Stimulated activated CD4-positive, alpha-beta T cell treated with anti-CD3 and anti-CD28 coated beads, Interleukin-1b, Interleukin-23, amount 100 ng/mL, for 24 hours (primary cell): ENCODE data around the gene LNX2.
A peak's percentile ranks its signal among the peaks of the same experiment; 100 is the strongest.
"Not testable (repeated sequence)": the region's sequence is repeated elsewhere in the genome, so short reads cannot be mapped to it uniquely, and the experiment has no call there.

ENCODE experiments used
- DNase-seq, 4 experiments: peaks; one replicate each; pipeline ENCODE4 v3.0.0-alpha.2; 2020; ENCODE audit warnings: low read depth in 4 of 4, low spot score in 1 of 4

LNX2 gene

GRCh38 chr13:27638001-27638400 lies 17.7 kb upstream of the LNX2 start:
- no peak for DNase-seq

- no peak for DNase-seq
These were observed 16.9 kb upstream of the LNX2 start for GRCh38 chr13:27637289-27637626.

GRCh38 chr13:27636589-27637288 lies 16.4 kb upstream of the LNX2 start:
- no peak for DNase-seq

GRCh38 chr13:27635266-27635665 lies 14.9 kb upstream of the LNX2 start:
- DNase-seq, result no peak

GRCh38 chr13:27634791-27635190 lies 14.5 kb upstream of the LNX2 start:
- no peak for DNase-seq

- DNase-seq, result no peak
These were observed 13.9 kb upstream of the LNX2 start for GRCh38 chr13:27634231-27634630.

- no peak for DNase-seq
These were observed 12.3 kb upstream of the LNX2 start for GRCh38 chr13:27632648-27633047.

- no peak for DNase-seq
These were observed 11.9 kb upstream of the LNX2 start for GRCh38 chr13:27632214-27632613.

GRCh38 chr13:27631665-27632064 lies 11.3 kb upstream of the LNX2 start:
- no peak for DNase-seq

GRCh38 chr13:27631156-27631555 lies 10.8 kb upstream of the LNX2 start:
- no peak for DNase-seq

GRCh38 chr13:27628766-27629165 lies 8.4 kb upstream of the LNX2 start:
- DNase-seq, result not testable (repeated sequence)

- DNase-seq, result no peak
These were observed 7.8 kb upstream of the LNX2 start for GRCh38 chr13:27628081-27628480.

- DNase-seq, result no peak
These were observed 7.1 kb upstream of the LNX2 start for GRCh38 chr13:27627380-27627779.

- DNase-seq, result no peak
These were observed 5.5 kb upstream of the LNX2 start for GRCh38 chr13:27625839-27626238.

GRCh38 chr13:27624071-27624470 lies 3.7 kb upstream of the LNX2 start:
- no peak for DNase-seq

- no peak for DNase-seq
These were observed 2.6 kb upstream of the LNX2 start for GRCh38 chr13:27622881-27623280.

GRCh38 chr13:27622102-27622820 lies 1.9 kb upstream of the LNX2 start:
- DNase-seq, result no peak

GRCh38 chr13:27621366-27622101 lies 1.2 kb upstream of the LNX2 start, which contains the start of gene POLR1D:
Gene POLR1D (plus strand): TSS chr13:27621892. CDS start chr13:27621984, 92 bp downstream.
- DNase-seq, result peak; percentile 54 to 69 (median 64)

- no peak for DNase-seq
These were observed 712 bp upstream of the LNX2 start for GRCh38 chr13:27621116-27621365.

- peak in 3 of 4 experiments; percentile 5 to 14 (median 11) for DNase-seq
These were observed 477 bp downstream of the LNX2 start for GRCh38 chr13:27619728-27620376.

GRCh38 chr13:27619093-27619727 lies 1.1 kb downstream of the LNX2 start:
- DNase-seq, result no peak
